A673 (cell line): ENCODE results near the gene RAB7B. TPM values are rescaled to one million over a fixed set of nuclear protein-coding genes. Genes with fewer than 3 reads are reported as not detected.

Source experiments
- BruUV-seq: library from RNA; stranded (reverse); fragments of 400-500 nt; replicated peaks from 2 replicates; lab custom pipeline; 2021; lab: Mats Ljungman, UMichigan
- CTCF ChIA-PET: fragments of 300-600 bp; sonication (Branson Sonifier 250); formaldehyde crosslinking; loops from one replicate; lab custom pipeline; 2022; ENCODE audit warnings: antibody characterized with exemption; lab: Charles Lee
- POLR2A ChIA-PET: fragments of 300-600 bp; sonication (Branson Sonifier 250); formaldehyde crosslinking; loops from one replicate; lab custom pipeline; 2022; ENCODE audit warnings: antibody characterized with exemption; ENCODE audit not compliant: low non-redundant PET; lab: Charles Lee
- DNase-seq: peaks from one replicate; pipeline ENCODE4 v3.0.0-alpha.2; 2015; ENCODE audit warnings: low spot score
- H3K27ac ChIP-seq: fragments of 200-600 bp; sonication (generic); 2 replicates; pipeline ENCODE4 v1.5.1; 2016; ENCODE audit warnings: mixed run types, low read depth, mild to moderate bottlenecking, mixed read lengths, antibody characterized with exemption, low read length; ENCODE audit not compliant: poor library complexity, severe bottlenecking
- H3K27me3 ChIP-seq: fragments of 200-600 bp; sonication (generic); replicated peaks from 2 replicates; pipeline ENCODE4 v1.6.1; 2017; ENCODE audit warnings: mixed run types, low read depth, mild to moderate bottlenecking, mixed read lengths, antibody characterized with exemption, low read length; ENCODE audit not compliant: insufficient read depth, poor library complexity
- H3K36me3 ChIP-seq: fragments of 200-600 bp; sonication (generic); 2 replicates; pipeline ENCODE4 v1.6.1; 2016; ENCODE audit warnings: mixed run types, mild to moderate bottlenecking, mixed read lengths, antibody characterized with exemption, low read length; ENCODE audit not compliant: insufficient read depth, poor library complexity, severe bottlenecking
- H3K4me1 ChIP-seq: fragments of 200-600 bp; sonication (generic); 2 replicates; pipeline ENCODE4 v1.6.1; 2017; ENCODE audit warnings: mixed run types, mild to moderate bottlenecking, mixed read lengths, antibody characterized with exemption, low read length; ENCODE audit not compliant: insufficient read depth, poor library complexity, severe bottlenecking
- H3K4me3 ChIP-seq: fragments of 200-600 bp; sonication (generic); 2 replicates; pipeline ENCODE4 v1.5.1; 2016; ENCODE audit warnings: low read depth, mixed run types, mild to moderate bottlenecking, mixed read lengths, low read length; ENCODE audit not compliant: poor library complexity, severe bottlenecking
- H3K9me3 ChIP-seq: fragments of 200-600 bp; sonication (generic); 2 replicates; pipeline ENCODE4 v1.6.1; 2016; ENCODE audit warnings: mixed run types, low read depth, mild to moderate bottlenecking, mixed read lengths, antibody characterized with exemption, low read length; ENCODE audit not compliant: poor library complexity, severe bottlenecking
- CTCF ChIP-seq: fragments of 300-800, 200-600 bp; sonication (generic); conservative IDR thresholded peaks from 2 replicates; pipeline ENCODE4 v1.5.1; 2017; ENCODE audit warnings: low read depth, mild to moderate bottlenecking, antibody characterized with exemption, low read length, moderate library complexity, mixed read lengths
- EZH2 ChIP-seq: fragments of 200-600 bp; sonication (generic); IDR thresholded peaks from 2 replicates; pipeline ENCODE4 v1.6.1; 2017; ENCODE audit warnings: borderline replicate concordance, low read depth, mild to moderate bottlenecking, mixed read lengths, antibody characterized with exemption, low read length; ENCODE audit not compliant: poor library complexity, severe bottlenecking
- intact Hi-C: fragments of 100-400 bp; cut with micrococcal nuclease; formaldehyde crosslinking; loops from one replicate; pipeline ENCODE4 v1.10.0; 2022; ENCODE audit not compliant: unreplicated experiment
- total RNA-seq: library from RNA; stranded (reverse); gene quantifications from 2 replicates; pipeline ENCODE4 v1.2.3, GENCODE V29; 2021

Gene RAB7B
- total RNA-seq, 1 experiment from 2014 or later, result 0.11 TPM

GRCh38 chr1:206030191-206030590 is 27.0 kb upstream of the RAB7B start:
- ChIA-PET CTCF (interaction anchor here (1.2 to 2.0 kb wide), 2 partner anchors 45 to 76 kb away, joined by 4 to 11 read pairs; no protein-coding TSS in a partner anchor), POLR2A (no interaction called here)
- Histone ChIP-seq H3K9me3 (no peaks in the 10 kb centered on the region), H3K4me1 (no peaks in the 10 kb centered on the region), H3K4me3 (no peak overlapping the region), H3K27ac (no peak overlapping the region), H3K36me3 (no peaks in the 10 kb centered on the region), H3K27me3 (no peaks in the 10 kb centered on the region)
- BruUV-seq, result no TSS peak
- intact Hi-C loops, result loop anchor here (2.0 kb wide), 1 partner anchor 77 kb away; no protein-coding TSS in a partner anchor
- TF ChIP-seq EZH2, result no peak
- no peak for TF ChIP-seq CTCF
- DNase-seq, result no peak

GRCh38 chr1:206029484-206029883 is 26.3 kb upstream of the RAB7B start:
- H3K9me3 ChIP-seq, result no peaks in the 10 kb centered on the region
- H3K36me3 ChIP-seq, result no peaks in the 10 kb centered on the region
- no TSS peak for BruUV-seq
- DNase-seq, result no peak
- ChIA-PET CTCF (interaction anchor here (0.6 kb wide), 1 partner anchor 86 kb away, joined by 5 read pairs; no protein-coding TSS in a partner anchor), POLR2A (no interaction called here)
- H3K27ac ChIP-seq, result no peak overlapping the region
- H3K4me3 ChIP-seq, result no peak overlapping the region
- intact Hi-C loops, result no loop called here
- no peaks in the 10 kb centered on the region for H3K4me1 ChIP-seq
- H3K27me3 ChIP-seq, result no peaks in the 10 kb centered on the region
- TF ChIP-seq CTCF (no peak), EZH2 (no peak)

GRCh38 chr1:206025283-206025820 is 22.2 kb upstream of the RAB7B start:
- BruUV-seq, result no TSS peak
- intact Hi-C loops, result no loop called here
- Histone ChIP-seq H3K4me1 (peaks cover 18% of the 10 kb centered on the region), H3K36me3 (no peaks in the 10 kb centered on the region), H3K4me3 (no peak overlapping the region), H3K27me3 (no peaks in the 10 kb centered on the region), H3K9me3 (no peaks in the 10 kb centered on the region), H3K27ac (no peak overlapping the region)
- DNase-seq, result no peak
- TF ChIP-seq EZH2 (no peak), CTCF (no peak)
- ChIA-PET CTCF (no interaction called here), POLR2A (no interaction called here)
